GM19025 (cell line): ENCODE measurements around the gene SLC29A4.

Experiments
- ATAC-seq: cut with Tn5 transposase; IDR thresholded peaks from one replicate; pipeline ENCODE4 v1.9.1; 2021; ENCODE audit warnings: mild to moderate bottlenecking, low read depth, moderate library complexity; ENCODE audit not compliant: unreplicated experiment

Gene SLC29A4

GRCh38 chr7:5350600-5351385 lies 68.0 kb downstream of the SLC29A4 start:
- ATAC-seq: no peak

DNA sequence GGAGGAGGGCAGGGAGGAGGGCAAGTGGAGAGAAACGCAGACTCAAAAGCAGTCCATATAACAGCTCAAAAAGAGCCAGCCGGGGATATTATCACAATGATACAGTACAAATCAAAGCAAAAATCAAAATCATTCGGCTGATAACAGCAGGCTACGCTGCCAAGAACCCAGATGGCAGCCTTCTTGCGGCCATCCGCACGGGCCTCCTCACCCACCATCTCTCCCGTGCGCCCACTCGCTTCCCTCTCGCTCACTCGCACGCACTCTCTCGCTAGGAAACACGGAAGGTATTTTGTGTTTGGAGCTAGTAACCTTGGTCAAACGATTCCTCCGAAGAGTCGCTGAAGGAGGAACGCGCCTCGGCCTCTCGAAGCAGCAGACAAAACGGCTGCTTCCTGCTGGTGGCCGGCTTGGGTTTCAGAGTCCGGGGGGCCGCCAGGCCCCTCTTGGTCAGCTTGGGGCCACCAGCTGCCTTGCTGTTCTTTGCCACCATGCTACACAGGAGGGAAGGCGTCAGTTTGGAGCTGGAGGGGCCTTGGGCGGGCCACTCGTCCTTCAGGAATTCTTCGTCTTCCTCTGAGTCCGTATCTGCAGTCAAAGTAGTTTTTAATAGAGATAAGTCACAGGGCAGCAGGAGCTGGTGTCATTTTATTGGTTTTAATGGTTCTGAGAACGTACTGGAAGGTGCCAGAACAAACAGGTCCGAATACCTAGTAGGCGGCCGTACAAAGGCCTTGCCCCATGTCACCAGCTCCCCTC lies 68.9 kb downstream of the SLC29A4 start:
- ATAC-seq: no peak

DNA sequence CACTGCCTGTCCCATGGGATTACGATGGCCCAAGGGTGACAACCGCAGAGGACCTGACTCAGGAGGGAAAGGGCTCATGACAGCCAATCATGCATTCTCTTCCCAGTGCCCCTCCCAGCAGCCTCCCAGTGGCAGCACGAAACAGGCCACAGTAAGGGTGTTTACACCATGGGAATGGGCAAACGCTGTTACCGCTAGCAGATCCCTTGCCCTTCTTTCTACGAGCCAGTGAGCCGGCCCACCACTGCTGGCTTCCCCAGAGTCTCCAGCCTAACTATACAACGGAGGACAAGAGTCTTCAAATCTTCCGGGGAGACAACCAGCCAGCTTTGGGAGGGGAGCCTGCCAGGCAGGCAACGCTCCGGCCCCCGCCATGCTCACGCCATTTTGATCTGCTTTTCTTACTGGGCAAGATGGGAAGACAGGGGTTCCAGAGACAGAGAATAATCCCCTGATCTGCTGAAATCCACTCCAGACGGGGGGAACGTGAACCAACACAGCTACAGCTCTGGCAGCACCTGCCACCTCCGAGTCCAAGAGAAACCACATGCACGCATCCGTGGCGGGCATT lies 69.8 kb downstream of the SLC29A4 start:
- no peak for ATAC-seq

DNA sequence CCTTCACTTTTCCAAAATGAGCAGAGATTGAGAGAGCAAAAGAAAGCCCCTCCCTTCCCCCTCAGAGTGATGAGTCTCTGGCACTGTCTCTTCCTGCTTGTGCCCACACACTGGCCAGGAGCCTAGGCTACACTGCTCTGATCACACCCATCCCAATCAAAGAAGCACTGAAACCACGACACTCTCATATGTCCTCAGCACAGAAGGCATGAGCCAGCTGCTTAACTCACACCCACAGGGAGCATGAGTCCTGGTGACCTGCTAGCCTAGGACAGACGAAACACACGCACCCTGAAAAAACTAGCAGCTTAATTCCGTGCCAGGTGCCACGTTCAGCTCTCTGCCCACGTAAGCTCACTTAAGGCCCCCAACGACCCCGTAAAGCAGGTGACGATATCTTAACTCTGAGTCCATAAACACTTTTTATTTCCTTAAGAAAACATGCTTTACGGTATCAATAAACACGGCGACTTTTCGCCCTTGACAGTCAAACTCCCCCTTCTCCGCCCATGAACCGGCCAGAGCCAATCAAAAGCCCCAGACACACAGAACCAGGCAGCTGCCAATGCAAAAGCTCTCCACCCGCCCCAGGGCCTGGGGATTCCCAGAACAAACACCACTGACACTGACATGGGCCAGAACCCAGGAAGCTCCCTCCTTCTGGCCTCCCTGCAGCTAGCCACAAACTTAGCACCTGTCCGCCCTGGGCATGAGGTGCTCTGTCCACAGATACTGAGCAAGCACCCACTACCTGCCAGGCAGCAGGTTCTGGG lies 71.9 kb downstream of the SLC29A4 start:
- ATAC-seq: no peak
